GM12864 (cell line): ENCODE measurements around the gene CELSR1.

ENCODE experiments used
- DNase-seq: peaks from one replicate; pipeline ENCODE4 v3.0.0-alpha.2; 2011; ENCODE audit warnings: low read depth
- H3K4me3 ChIP-seq: 2 replicates; pipeline ENCODE4 v1.5.1; 2011; ENCODE audit warnings: mild to moderate bottlenecking, low read depth, low read length, control low read depth
- CTCF ChIP-seq: IDR thresholded peaks from 2 replicates; pipeline ENCODE4 v1.5.1; 2011; ENCODE audit warnings: low read depth, mild to moderate bottlenecking, moderate library complexity, low read length, control low read depth, inconsistent platforms; ENCODE audit errors: missing control alignments

CELSR1 gene

GRCh38 chr22:46393873-46394272, 143.5 kb downstream of the CELSR1 start:
- DNase-seq, result no peak
- TF ChIP-seq CTCF, result no peak
- no peak overlapping the region for H3K4me3 ChIP-seq

GRCh38 chr22:46392137-46392844, 145.1 kb downstream of the CELSR1 start:
- DNase-seq, result no peak
- H3K4me3 ChIP-seq, result no peak overlapping the region
- no peak for TF ChIP-seq CTCF

GRCh38 chr22:46391486-46392136, 145.8 kb downstream of the CELSR1 start:
- DNase-seq, result no peak
- no peak for TF ChIP-seq CTCF
- no peak overlapping the region for H3K4me3 ChIP-seq

- TF ChIP-seq CTCF, result no peak
- DNase-seq, result no peak
- no peak overlapping the region for H3K4me3 ChIP-seq
These were observed 146.6 kb downstream of the CELSR1 start for GRCh38 chr22:46390652-46391301.

- DNase-seq, result no peak
- no peak overlapping the region for H3K4me3 ChIP-seq
- TF ChIP-seq CTCF, result no peak
These were observed 147.2 kb downstream of the CELSR1 start for GRCh38 chr22:46390105-46390651.

- no peak overlapping the region for H3K4me3 ChIP-seq
- TF ChIP-seq CTCF, result no peak
- no peak for DNase-seq
These were observed 148.3 kb downstream of the CELSR1 start for GRCh38 chr22:46389081-46389480.
